NCI-H1417 (cell line): ENCODE results near the gene SRPRB.
"Not testable (repeated sequence)": the region's sequence is repeated elsewhere in the genome, so short reads cannot be mapped to it uniquely, and the experiment has no call there.

Experiments
- DNase-seq, 3 experiments: peaks; one replicate each; lab custom pipeline; 2025; lab: John Stamatoyannopoulos, UW

The SRPRB gene

GRCh38 chr3:133779626-133780203 is 25.9 kb upstream of the SRPRB start:
- DNase-seq, result no peak

GRCh38 chr3:133780756-133781155 is 24.9 kb upstream of the SRPRB start:
- not testable (repeated sequence) for DNase-seq

DNA sequence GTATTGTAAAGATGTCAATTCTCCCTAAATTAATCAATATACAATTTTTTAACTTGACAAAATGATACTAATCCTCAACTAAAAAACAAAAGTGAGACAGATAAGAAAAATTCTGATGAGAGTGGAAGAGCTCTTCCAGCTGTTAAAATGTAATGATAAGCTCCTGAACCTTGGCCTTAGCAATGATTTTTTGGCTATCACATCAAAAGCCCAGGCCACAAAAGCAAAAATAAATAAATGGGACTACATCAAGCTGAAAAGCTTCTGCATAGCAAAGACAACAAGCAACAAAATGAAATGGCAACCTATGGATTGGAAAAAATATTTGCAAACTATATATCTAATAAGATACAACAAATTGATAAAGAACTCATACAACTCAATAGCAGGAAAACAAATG is 24.0 kb upstream of the SRPRB start:
- DNase-seq, result no peak

- DNase-seq, result no peak
Observed at GRCh38 chr3:133782454-133782853, 23.2 kb upstream of the SRPRB start.

- no peak for DNase-seq
Observed at GRCh38 chr3:133783762-133784161, 21.9 kb upstream of the SRPRB start.

GRCh38 chr3:133788024-133788423 is 17.6 kb upstream of the SRPRB start:
- no peak for DNase-seq

- DNase-seq, result peak; percentile 1 to 38 (median 36)
Observed at GRCh38 chr3:133792171-133792763, 13.3 kb upstream of the SRPRB start.

DNA sequence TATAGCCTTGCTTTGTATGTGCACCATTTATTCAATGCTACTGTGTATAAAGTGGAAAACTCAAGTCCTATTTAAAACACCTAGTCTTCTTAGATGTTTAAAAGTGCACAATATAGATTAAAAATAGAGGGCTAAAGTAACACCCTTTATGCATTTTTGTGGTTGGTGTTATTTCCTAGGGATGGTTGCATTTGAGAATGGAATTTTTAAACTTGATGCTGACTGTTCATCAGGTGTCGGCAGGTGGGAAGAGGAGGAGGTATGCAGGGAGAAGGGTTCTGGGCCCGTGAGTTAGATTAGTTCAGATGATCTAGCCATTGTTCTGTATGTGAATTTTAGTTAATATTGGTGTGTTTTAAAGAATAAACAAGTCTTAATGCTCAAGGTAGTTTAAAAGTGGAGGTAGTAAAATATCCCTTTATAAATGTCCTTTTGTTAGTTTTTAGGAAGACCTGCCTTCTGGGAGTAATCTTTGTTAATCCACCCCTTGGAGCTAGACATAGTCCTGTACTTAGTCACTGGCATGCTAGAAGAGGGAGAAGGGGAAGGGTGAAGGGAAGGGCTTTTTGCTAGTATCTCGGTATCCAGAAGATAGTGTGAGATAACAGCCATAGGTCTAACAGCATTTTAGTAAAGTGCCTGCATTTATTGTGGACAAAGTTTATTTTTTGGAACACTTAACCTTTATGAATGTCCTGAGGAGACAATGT is 8.1 kb upstream of the SRPRB start:
- DNase-seq, result no peak

GRCh38 chr3:133799794-133800585 is 5.6 kb upstream of the SRPRB start:
- no peak for DNase-seq

DNA sequence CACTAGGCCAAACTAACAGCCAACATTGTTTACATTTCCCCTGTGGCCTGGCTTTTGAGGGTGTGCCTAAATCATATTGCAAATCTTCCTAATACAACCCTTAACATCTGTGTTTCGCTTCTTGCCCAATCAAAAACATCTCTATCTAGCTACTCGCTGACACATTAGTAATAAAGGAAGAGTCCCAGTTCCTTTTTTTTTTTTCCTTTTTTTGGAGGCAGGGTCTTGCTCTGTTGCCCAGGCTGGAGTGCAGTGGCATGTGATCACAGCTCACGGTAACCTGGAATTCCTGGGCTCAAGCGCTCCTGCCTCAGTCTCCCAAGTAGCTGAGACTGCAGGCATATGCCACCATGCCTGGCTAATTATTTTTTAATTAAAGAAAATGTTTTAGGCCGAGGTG is 2.1 kb upstream of the SRPRB start:
- DNase-seq, result no peak

DNA sequence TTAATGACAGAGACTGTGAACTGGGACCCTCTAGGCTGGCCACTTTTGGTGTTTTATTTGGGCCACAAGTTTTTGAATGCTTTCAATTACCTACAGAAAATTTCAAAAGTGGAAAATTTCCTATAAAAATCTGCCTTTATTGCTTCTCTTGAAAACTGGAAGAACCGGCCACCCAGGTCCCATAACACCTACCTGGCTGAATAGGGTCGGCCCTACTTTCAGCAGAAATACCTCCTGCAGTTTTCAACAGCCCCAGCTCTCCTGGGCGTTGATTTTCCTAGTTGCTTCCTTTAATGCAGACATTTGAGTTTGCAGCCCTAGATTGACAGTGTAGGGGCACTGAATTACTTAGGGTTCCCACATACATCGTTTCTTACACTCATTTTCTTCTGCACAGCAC is 719 bp upstream of the SRPRB start:
- peak in 1 of 3 experiments; percentile 49 for DNase-seq

DNA sequence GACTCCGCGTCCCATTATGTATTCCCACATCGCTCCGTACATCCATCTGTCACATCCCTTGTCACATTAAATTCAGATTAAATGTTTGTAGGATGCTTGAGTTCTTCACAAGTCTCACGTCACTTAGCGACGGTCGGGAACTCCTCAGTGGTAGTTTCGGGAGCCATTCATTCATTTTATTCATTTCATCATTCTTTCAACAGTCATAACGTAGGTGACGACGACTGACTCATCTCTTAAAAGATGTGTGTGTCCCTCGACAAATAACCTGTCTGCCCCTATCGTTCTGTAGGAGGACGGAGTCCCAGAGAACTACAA is 272 bp upstream of the SRPRB start:
- DNase-seq, result no peak

- DNase-seq, result no peak
Observed at GRCh38 chr3:133812872-133813271, 7.3 kb downstream of the SRPRB start.

DNA sequence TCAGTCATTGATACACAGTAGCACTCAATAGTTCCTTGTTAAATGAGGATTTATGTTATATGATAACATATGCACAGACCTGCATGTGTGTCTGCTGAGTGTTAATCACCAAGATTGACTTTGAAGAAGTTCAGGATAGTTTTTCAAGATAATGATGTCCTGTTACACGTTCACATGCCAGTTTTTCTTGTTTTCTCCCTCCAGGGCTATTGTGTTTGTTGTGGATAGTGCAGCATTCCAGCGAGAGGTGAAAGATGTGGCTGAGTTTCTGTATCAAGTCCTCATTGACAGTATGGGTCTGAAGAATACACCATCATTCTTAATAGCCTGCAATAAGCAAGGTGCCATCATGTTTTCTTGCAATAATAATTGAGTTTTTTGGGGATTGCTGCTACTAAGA is 9.8 kb downstream of the SRPRB start:
- no peak for DNase-seq

GRCh38 chr3:133820129-133820528 is 14.5 kb downstream of the SRPRB start:
- no peak for DNase-seq

DNA sequence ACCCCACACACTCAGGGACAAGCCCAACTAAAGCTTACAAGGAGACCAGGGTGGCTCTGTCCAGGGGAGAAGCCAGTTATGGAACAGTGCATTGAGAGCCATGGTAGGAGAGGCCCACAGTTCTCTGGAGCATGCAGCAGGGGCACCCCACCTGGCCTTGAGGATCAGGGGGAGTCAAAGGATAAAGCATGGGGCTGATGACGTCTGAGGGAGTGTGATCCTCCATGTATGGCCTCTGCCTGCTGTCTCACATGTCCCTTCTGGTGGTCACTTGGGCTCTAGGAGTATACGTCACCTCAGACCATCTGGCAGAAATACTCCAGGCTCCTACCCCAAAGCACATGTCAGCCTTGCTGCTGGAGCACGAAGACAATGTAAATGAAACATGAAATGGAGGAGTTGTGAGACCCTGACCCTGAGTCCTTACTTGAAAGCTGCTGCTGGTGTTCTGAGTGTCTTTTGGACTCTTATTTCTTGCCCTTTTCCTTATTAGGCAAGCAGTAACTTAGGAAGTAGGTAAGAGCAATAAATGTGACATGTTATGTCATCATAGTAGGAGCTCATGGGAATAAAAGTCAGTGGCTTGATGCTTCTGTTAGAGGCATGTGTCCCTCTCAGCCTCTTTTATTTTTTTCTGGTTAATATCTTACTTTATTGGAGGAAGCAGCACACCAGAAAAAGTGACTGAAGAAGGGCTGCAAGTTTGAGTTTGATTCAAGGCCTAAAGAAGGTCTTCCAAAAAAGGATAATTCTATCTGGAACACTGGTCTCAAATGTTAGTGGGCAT is 15.5 kb downstream of the SRPRB start:
- DNase-seq, result no peak

- DNase-seq, result peak in 2 of 3 experiments; percentile 9 to 61
Observed at GRCh38 chr3:133821767-133822638, 16.4 kb downstream of the SRPRB start.

DNA sequence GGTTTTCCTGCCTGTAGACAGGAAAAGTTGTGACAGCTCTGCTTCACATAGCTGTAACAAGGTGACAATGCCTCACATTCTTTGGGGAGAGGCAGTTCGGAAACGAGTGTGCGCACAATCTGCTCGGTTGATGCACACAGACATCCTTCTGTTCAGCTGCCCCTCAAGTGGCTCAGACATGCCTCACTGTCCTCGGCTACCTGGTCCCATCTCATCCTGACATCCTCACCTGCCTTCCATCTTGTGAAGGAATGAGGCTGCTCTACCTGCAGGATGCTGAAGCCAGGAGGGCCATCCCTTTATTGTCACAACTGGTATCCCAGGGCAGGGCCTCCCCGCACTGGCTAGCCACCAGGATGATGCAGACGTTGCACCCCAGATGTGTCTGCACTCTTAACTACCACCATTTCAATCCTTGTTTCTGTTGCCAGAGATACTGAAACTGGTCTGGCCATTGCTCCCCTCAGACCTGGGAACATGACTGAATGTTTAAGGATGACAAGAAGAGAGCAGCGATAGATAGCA is 19.4 kb downstream of the SRPRB start:
- DNase-seq, result no peak

- DNase-seq, result no peak
Observed at GRCh38 chr3:133825969-133826727, 20.5 kb downstream of the SRPRB start.

GRCh38 chr3:133827136-133827535 is 21.5 kb downstream of the SRPRB start:
- DNase-seq, result no peak
